HG03095 (cell line): ENCODE measurements around the gene PIAS1.
"Not testable (repeated sequence)": the region's sequence is repeated elsewhere in the genome, so short reads cannot be mapped to it uniquely, and the experiment has no call there.

ENCODE experiments used
- ATAC-seq: cut with Tn5 transposase; IDR thresholded peaks from one replicate; pipeline ENCODE4 v1.9.1; 2021; ENCODE audit warnings: moderate library complexity; ENCODE audit not compliant: unreplicated experiment

The PIAS1 gene

DNA sequence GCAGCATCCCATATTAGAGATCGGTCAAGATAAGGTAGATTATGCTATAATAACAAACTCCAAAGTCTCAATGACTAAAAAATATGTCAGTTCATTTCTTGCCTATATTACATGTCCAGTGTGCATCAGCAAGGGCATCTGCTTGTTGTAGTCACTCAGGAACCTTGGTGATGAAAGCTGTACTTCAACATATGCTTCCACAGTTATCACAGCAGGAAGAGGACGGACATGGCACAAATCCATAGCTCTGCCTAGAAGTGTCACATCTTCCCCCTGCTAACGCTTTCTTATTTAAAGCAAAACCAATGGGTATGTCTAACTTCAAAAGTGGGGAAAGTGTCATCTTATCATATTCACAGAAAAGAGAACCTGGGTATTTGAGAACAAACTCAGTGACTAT is 20.0 kb upstream of the PIAS1 start:
- no peak for ATAC-seq

GRCh38 chr15:68034719-68035293 is 19.3 kb upstream of the PIAS1 start:
- ATAC-seq = no peak

GRCh38 chr15:68038246-68038645 is 15.9 kb upstream of the PIAS1 start:
- no peak for ATAC-seq

DNA sequence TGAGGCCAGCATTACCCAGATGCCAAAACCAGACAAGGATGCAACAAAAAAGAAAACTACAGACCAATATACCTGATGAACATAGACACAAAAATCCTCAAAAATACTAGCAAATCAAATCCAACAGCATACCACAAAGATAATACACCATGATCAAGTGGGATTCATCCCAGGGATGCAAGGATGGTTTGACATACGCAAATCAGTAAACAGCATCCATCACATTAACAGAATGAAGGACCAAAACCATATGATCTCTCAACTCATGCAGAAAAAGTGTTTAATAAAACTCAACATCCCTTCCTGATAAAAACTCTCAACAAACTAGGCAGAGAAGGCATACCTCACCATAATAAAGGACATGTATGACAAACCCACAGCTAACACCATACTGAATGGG is 14.0 kb upstream of the PIAS1 start:
- ATAC-seq = no peak

GRCh38 chr15:68042156-68042854 is 11.8 kb upstream of the PIAS1 start:
- ATAC-seq = no peak

DNA sequence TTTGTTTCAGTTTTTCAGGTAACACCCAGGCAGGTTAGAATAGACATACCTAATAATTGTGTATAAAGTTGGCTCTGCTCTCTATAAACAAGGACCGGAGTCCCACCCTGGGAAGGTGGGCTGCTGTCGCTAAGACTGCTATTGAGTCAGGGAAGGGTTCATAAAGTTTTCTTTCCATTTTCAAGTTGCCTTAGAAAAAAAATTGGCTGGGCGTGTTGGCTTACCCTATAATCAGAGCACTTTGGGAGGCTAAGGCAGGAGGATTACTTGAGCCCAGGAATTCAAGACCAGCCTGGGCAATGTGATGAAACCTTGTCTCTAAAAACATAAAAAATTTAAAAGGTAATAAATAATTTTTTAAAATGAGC is 11.3 kb upstream of the PIAS1 start:
- ATAC-seq = no peak

DNA sequence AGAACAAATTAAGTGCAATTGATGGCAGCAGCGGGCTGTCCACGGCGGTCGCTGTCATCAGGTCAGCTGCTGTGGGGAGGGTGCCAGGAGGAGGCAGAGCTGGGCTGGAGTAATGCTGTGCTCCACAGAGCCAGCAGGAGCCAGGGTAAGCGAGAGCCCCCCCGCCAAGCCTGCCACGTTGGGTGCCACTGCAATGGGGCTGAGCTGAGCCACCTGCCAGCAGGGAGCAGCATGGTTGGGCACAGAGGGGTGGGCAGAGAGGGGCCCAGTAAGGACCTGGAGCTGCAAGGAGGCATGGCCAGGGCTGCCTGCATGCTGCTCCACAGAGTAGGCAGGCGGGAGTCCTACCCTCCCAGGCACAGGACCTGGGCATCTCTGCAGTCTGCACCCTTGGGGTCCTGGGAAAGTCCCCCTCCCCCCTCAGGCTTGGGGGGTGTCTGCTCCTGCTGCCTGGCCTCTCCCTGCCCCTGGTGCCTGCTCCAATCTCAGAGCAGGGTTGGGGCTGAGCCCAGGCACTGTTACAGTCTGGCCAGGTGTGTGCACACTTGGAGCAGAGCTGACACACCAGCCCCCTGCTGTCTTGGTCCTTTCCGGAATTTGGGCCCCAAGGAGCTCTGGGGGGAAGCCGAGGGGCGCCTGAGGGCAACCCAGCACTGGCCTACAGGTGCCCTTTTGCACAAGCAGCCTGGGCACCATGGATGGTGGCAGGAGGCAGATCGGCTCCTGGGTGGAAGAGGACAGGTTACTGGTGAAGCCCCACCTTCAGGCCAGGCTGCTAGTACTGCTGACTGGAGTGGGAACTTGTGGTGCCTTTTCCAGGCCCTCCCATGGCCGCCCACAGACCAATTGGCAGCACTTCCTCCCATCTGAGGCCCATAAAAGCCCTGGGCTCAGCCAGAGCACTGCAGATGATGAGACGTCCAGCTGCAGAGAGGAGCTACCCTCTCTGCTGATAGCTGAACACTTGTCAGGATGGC is 8.5 kb upstream of the PIAS1 start:
- ATAC-seq = no peak

- no peak for ATAC-seq
These were observed 6.3 kb upstream of the PIAS1 start for GRCh38 chr15:68047826-68048225.

DNA sequence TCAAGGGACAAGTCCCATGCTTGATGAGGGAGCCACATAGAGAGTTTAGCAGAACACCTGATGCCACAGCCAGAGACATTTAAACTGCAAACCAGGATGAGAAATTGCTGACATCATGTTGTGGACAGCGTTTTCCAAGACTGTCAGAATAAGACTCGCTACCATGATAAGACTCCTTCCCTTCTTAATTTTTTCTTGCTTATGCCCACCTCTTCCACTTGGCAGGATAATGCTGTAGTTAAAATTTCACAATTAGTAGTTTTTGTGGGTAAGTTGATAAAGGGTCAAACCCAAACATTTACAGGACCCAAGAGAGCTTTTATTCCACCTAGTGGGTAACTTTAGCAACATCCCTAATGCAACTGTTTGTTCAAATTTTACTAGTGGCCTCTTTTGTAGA is 3.0 kb upstream of the PIAS1 start:
- no peak for ATAC-seq

- ATAC-seq = no peak
These were observed 2.2 kb upstream of the PIAS1 start for GRCh38 chr15:68051907-68052306.

DNA sequence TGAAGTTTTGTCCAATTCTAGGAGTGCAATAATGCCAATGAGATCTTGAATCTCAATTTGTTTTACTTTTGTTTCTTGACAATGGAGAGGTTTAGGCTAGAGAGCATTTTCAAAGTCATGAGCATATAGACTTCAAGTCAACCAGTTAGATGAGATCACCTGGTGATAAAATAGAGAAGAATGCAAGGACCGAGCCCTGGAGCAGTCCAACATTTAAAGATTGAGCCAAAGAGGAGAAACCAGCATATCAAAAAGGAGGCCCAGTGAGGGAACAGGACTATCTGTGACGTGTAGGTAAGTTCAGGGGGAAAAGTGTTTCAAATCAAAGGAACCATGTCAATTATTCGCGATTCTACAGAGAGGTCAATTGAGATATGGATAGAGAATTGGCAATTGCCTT is 1.7 kb upstream of the PIAS1 start:
- no peak for ATAC-seq

GRCh38 chr15:68053001-68053400 is 1.1 kb upstream of the PIAS1 start:
- no peak for ATAC-seq

DNA sequence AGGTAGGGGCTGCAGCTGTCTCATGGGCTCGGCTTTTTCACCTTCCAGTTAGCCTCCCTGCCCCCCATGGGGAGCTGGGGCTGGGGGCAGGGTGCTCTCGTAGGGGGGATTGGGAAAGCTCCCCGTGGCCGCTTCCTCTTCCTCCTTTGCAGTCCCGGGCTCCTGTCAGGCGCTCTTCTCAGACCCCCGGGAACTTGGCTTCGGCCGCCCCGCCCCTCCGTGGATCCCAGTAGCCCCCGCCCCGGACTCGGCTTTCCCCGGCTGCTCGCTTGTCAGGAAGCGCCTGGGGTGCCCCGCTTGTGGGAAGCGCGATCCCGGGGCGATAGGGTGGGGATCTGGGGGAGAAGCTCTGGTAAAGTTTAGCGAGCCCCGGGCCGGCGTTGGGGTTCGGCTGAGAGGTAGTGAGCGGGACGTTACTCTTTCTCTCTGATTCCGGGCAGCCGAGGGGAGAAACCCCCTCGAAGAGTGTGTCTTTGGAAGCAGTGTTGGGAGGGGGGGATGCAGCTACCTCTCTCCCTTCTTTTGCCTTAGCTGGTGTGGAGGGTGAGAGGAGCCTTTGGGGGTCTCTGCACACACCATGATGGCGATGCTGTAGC is 611 bp downstream of the PIAS1 start:
- ATAC-seq = peak; percentile 12

DNA sequence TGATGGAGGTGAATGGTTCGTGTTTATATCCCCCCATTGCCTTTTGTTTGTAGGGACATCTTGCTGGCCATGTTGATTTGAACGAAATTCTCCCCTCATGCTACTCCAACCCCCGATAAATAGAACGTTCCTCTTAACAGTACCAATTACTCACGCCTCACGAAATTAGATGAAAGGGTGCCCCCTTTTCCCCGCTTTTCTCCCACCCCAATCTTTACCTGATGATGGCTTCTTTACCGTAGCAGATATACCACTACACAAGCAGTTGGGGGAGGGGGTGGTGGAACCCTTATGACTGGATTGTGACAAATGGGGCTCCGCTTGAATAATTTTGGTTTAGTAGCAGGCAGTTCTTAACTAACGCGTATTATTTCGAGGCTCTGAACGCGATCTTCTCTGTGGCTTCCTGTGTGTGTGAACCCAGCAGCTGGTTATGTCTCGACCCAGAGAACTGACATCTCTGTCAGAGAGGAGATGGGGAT is 1.1 kb downstream of the PIAS1 start:
- ATAC-seq = peak; percentile 41

- ATAC-seq = no peak
These were observed 2.2 kb downstream of the PIAS1 start for GRCh38 chr15:68056097-68056865.

DNA sequence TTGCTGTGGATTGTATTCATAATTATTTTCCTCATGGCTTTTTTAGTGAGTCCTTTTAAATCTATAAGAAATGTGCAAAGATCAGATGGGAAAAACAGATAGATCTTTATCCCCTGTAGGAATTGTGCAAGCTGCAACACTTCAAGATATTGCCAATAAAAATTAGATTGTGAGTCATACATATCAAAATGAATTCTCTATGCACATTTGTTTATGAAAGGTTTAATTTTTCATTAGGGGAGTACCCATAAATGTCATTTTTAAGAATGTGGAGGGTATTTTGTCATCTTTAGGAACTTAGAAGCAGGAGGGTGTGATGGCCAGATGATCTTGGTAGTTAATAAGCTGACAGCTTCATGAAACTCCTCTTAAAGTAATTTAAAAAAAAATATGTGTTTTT is 2.9 kb downstream of the PIAS1 start:
- no peak for ATAC-seq

GRCh38 chr15:68057758-68058157 is 3.6 kb downstream of the PIAS1 start:
- ATAC-seq = no peak

DNA sequence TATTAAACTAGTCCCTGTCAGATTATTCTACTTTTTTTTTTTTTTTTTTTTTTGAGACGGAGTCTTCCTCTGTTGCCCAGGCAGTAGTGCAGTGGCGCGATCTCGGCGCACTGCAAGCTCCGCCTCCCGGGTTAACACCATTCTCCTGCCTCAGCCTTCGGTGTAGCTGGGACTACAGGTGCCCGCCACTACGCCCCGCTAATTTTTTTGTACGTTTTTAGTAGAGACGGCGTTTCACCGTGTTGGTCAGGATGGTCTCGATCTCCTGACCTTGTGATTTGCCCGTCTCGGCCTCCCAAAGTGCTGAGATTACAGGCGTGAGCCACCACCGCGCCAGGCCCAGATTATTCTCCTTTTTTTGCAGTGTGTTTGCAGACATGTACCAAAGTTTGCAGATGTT is 4.9 kb downstream of the PIAS1 start:
- ATAC-seq = not testable (repeated sequence)

DNA sequence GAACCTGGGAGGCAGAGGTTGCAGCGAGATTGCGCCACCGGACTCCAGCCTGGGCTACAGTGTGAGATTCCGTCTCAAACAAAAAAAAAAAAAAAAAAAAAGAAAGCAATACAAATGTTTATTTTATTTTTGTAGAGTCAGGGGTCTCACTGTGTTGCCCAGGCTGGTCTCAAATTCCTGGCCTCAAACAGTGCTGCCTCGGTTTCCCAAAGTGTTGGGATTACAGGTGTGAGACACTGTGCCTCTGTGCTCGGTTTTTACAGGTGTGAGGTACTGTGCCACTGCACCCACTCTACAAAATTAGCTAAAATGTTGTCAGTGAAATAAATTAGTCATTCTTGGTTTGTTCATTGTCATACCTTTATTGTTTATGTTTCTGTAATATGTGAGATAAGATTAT is 5.5 kb downstream of the PIAS1 start:
- no peak for ATAC-seq

GRCh38 chr15:68061171-68061570 is 7.1 kb downstream of the PIAS1 start:
- ATAC-seq = no peak

DNA sequence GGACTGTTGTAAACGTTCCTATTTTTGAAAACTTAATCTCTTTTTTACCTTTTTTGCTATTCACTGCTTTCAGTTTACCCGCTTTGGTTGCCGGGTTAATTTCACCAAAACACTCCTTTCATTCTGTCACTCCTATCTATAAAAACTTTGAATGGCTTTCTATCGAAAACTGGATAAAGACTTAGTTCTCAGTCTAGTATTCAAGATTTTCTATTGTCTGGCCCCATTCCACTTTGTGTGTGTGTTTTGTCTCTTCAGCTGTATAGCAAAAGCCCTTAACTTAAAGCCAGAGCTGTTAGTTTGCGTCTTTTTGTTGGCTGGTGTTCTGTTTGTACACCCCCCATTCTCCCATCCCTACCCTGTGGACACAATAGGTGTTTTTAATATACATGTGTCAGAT is 7.5 kb downstream of the PIAS1 start:
- ATAC-seq = no peak
